HL-60 (cell line): Measurements from ENCODE around the gene LRRC75B.

ENCODE experiments used
- DNase-seq, 2 experiments: peaks; one replicate each; pipeline ENCODE4 v3.0.0-alpha.2; 2010 to 2020; ENCODE audit warnings: low read depth in 1 of 2, low spot score in 1 of 2
- H3K27ac ChIP-seq: fragments of 250-450 bp; sonication (Bioruptor Pico); replicated peaks from 2 replicates; pipeline ENCODE4 v1.5.1; 2020; ENCODE audit warnings: mild to moderate bottlenecking, moderate library complexity
- H3K27me3 ChIP-seq: fragments of 250-450 bp; sonication (Bioruptor Pico); 2 replicates; pipeline ENCODE4 v1.5.1; 2021; ENCODE audit warnings: mild to moderate bottlenecking, moderate library complexity; ENCODE audit not compliant: insufficient read depth, poor library complexity, severe bottlenecking
- H3K4me3 ChIP-seq: replicated peaks from 2 replicates; pipeline ENCODE4 v1.5.1; 2011; ENCODE audit warnings: mild to moderate bottlenecking, control low read depth, low read length; ENCODE audit not compliant: insufficient read depth
- CTCF ChIP-seq: IDR thresholded peaks from one replicate; pipeline ENCODE4 v1.5.1; 2011; ENCODE audit warnings: low read length, control low read depth, inconsistent platforms; ENCODE audit not compliant: insufficient read depth
- GABPA ChIP-seq: IDR thresholded peaks from 2 replicates; pipeline ENCODE4 v1.6.1; 2012; ENCODE audit warnings: low read depth
- POLR2AphosphoS5 ChIP-seq: IDR thresholded peaks from 2 replicates; pipeline ENCODE4 v1.6.1; 2012; ENCODE audit warnings: low read depth
- REST ChIP-seq: IDR thresholded peaks from 2 replicates; pipeline ENCODE4 v1.6.1; 2012; ENCODE audit warnings: low read depth; ENCODE audit not compliant: insufficient replicate concordance
- SPI1 ChIP-seq: IDR thresholded peaks from 2 replicates; pipeline ENCODE4 v1.6.1; 2012; ENCODE audit warnings: low read depth, mild to moderate bottlenecking, borderline replicate concordance

The LRRC75B gene

GRCh38 chr22:24584166-24584790 is 8.6 kb downstream of the LRRC75B start:
- no peak overlapping the region for H3K27ac ChIP-seq
- no peaks in the 10 kb centered on the region for H3K27me3 ChIP-seq
- no peak overlapping the region for H3K4me3 ChIP-seq
- no peak for DNase-seq
- TF ChIP-seq SPI1 = no peak
- no peak for TF ChIP-seq POLR2AphosphoS5
- TF ChIP-seq CTCF = no peak
- no peak for TF ChIP-seq GABPA
- TF ChIP-seq REST = no peak

GRCh38 chr22:24583221-24584165 is 9.4 kb downstream of the LRRC75B start:
- TF ChIP-seq SPI1 (no peak), GABPA (no peak), CTCF (no peak), POLR2AphosphoS5 (no peak), REST (no peak)
- Histone ChIP-seq H3K27ac (no peak overlapping the region), H3K27me3 (no peaks in the 10 kb centered on the region), H3K4me3 (no peak overlapping the region)
- no peak for DNase-seq

GRCh38 chr22:24582056-24582814 is 10.6 kb downstream of the LRRC75B start:
- no peaks in the 10 kb centered on the region for H3K27me3 ChIP-seq
- TF ChIP-seq REST = no peak
- TF ChIP-seq SPI1 = no peak
- no peak for TF ChIP-seq CTCF
- no peak for TF ChIP-seq POLR2AphosphoS5
- TF ChIP-seq GABPA = no peak
- no peak for DNase-seq

More at GRCh38 chr22:24582056-24582814, 10.6 kb downstream of the LRRC75B start:
- no peak overlapping the region for H3K4me3 ChIP-seq
- no peak overlapping the region for H3K27ac ChIP-seq
